ENCODE data around the gene INPP5K.
A peak's percentile ranks its signal among the peaks of the same experiment; 100 is the strongest.
"Not testable (repeated sequence)": the region's sequence is repeated elsewhere in the genome, so short reads cannot be mapped to it uniquely, and the experiment has no call there.

INPP5K gene

GRCh38 chr17:1518410-1518809 lies 2.0 kb upstream of the INPP5K start:
- Histone ChIP-seq H3K4me3 (ENCODE audit: low read length) (no peak overlapping the region), H3K36me3 (ENCODE audit: insufficient read depth, low read length) (peaks cover 27% of the 10 kb centered on the region; the same call in 1 of the 2 replicates), H3K27ac (ENCODE audit: low read depth, low read length) (no peak overlapping the region), H3K4me1 (ENCODE audit: insufficient read depth, low read length) (peaks cover 7% of the 10 kb centered on the region; the same call in 1 of the 2 replicates), H3K27me3 (ENCODE audit: insufficient read depth, low read length) (no peaks in the 10 kb centered on the region), H3K9ac (ENCODE audit: low read depth, low read length) (no peak overlapping the region), H3K9me3 (ENCODE audit: insufficient read depth, low read depth, low read length) (no peaks in the 10 kb centered on the region)
- WGBS = 95% methylated on average over 2 of the region's 2 CpGs

- Histone ChIP-seq H3K27ac (ENCODE audit: low read depth, low read length) (peak overlapping the region; percentile 83), H3K27me3 (ENCODE audit: insufficient read depth, low read length) (no peaks in the 10 kb centered on the region)
- 3% methylated on average over 31 of the region's 31 CpGs for WGBS
Observed at GRCh38 chr17:1515640-1516387, 598 bp downstream of the INPP5K start.

GRCh38 chr17:1512351-1512750 lies 4.1 kb downstream of the INPP5K start:
- Histone ChIP-seq H3K27ac (ENCODE audit: low read depth, low read length) (no peak overlapping the region), H3K27me3 (ENCODE audit: insufficient read depth, low read length) (no peaks in the 10 kb centered on the region), H3K9me3 (ENCODE audit: insufficient read depth, low read depth, low read length) (no peaks in the 10 kb centered on the region), H3K4me3 (ENCODE audit: low read length) (no peak overlapping the region), H3K36me3 (ENCODE audit: insufficient read depth, low read length) (peaks cover 9% of the 10 kb centered on the region; the same call in 1 of the 2 replicates), H3K9ac (ENCODE audit: low read depth, low read length) (no peak overlapping the region), H3K4me1 (ENCODE audit: insufficient read depth, low read length) (peaks cover 7% of the 10 kb centered on the region; the same call in 1 of the 2 replicates)
- 88% methylated on average over 2 of the region's 2 CpGs for WGBS

More at GRCh38 chr17:1515640-1516387, 598 bp downstream of the INPP5K start:
- H3K9me3 ChIP-seq (ENCODE audit: insufficient read depth, low read depth, low read length) = no peaks in the 10 kb centered on the region
- H3K4me1 ChIP-seq (ENCODE audit: insufficient read depth, low read length) = peaks cover 7% of the 10 kb centered on the region; the same call in 1 of the 2 replicates
- peaks cover 17% of the 10 kb centered on the region; the same call in 1 of the 2 replicates for H3K36me3 ChIP-seq (ENCODE audit: insufficient read depth, low read length)
- peak overlapping the region; percentile 96 for H3K4me3 ChIP-seq (ENCODE audit: low read length)
- peak overlapping the region; percentile 62 for H3K9ac ChIP-seq (ENCODE audit: low read depth, low read length)

- no peak overlapping the region for H3K4me3 ChIP-seq (ENCODE audit: low read length)
- peaks cover 7% of the 10 kb centered on the region; the same call in 1 of the 2 replicates for H3K4me1 ChIP-seq (ENCODE audit: insufficient read depth, low read length)
- H3K36me3 ChIP-seq (ENCODE audit: insufficient read depth, low read length) = peaks cover 9% of the 10 kb centered on the region; the same call in 1 of the 2 replicates
- H3K27ac ChIP-seq (ENCODE audit: low read depth, low read length) = no peak overlapping the region
- 86% methylated on average over 7 of the region's 7 CpGs for WGBS
- no peaks in the 10 kb centered on the region for H3K9me3 ChIP-seq (ENCODE audit: insufficient read depth, low read depth, low read length)
- no peaks in the 10 kb centered on the region for H3K27me3 ChIP-seq (ENCODE audit: insufficient read depth, low read length)
- no peak overlapping the region for H3K9ac ChIP-seq (ENCODE audit: low read depth, low read length)
Observed at GRCh38 chr17:1511756-1512321, 4.6 kb downstream of the INPP5K start.

- Histone ChIP-seq H3K4me3 (ENCODE audit: low read length) (no peak overlapping the region), H3K4me1 (ENCODE audit: insufficient read depth, low read length) (peaks cover 7% of the 10 kb centered on the region; the same call in 1 of the 2 replicates), H3K27me3 (ENCODE audit: insufficient read depth, low read length) (no peaks in the 10 kb centered on the region), H3K9ac (ENCODE audit: low read depth, low read length) (no peak overlapping the region), H3K9me3 (ENCODE audit: insufficient read depth, low read depth, low read length) (no peaks in the 10 kb centered on the region), H3K36me3 (ENCODE audit: insufficient read depth, low read length) (peaks cover 9% of the 10 kb centered on the region; the same call in 1 of the 2 replicates), H3K27ac (ENCODE audit: low read depth, low read length) (no peak overlapping the region)
- 90% methylated on average over 11 of the region's 11 CpGs for WGBS
Observed at GRCh38 chr17:1511290-1511689, 5.1 kb downstream of the INPP5K start.

- Histone ChIP-seq H3K36me3 (ENCODE audit: insufficient read depth, low read length) (peaks cover 9% of the 10 kb centered on the region; the same call in 1 of the 2 replicates), H3K4me3 (ENCODE audit: low read length) (no peak overlapping the region), H3K4me1 (ENCODE audit: insufficient read depth, low read length) (no peaks in the 10 kb centered on the region; the same call in 1 of the 2 replicates), H3K9me3 (ENCODE audit: insufficient read depth, low read depth, low read length) (no peaks in the 10 kb centered on the region), H3K9ac (ENCODE audit: low read depth, low read length) (no peak overlapping the region), H3K27me3 (ENCODE audit: insufficient read depth, low read length) (no peaks in the 10 kb centered on the region), H3K27ac (ENCODE audit: low read depth, low read length) (no peak overlapping the region)
- WGBS = 88% methylated on average over 6 of the region's 7 CpGs
Observed at GRCh38 chr17:1509290-1509881, 7.0 kb downstream of the INPP5K start.

- not testable (repeated sequence) for H3K27ac ChIP-seq (ENCODE audit: low read depth, low read length); H3K4me1 ChIP-seq (ENCODE audit: insufficient read depth, low read length); H3K36me3 ChIP-seq (ENCODE audit: insufficient read depth, low read length); H3K4me3 ChIP-seq (ENCODE audit: low read length); H3K9me3 ChIP-seq (ENCODE audit: insufficient read depth, low read depth, low read length); H3K27me3 ChIP-seq (ENCODE audit: insufficient read depth, low read length); H3K9ac ChIP-seq (ENCODE audit: low read depth, low read length)
- WGBS = 94% methylated on average over 25 of the region's 25 CpGs
Observed at GRCh38 chr17:1508709-1509108, 7.7 kb downstream of the INPP5K start.

- WGBS = 92% methylated on average over 13 of the region's 13 CpGs
- Histone ChIP-seq H3K4me3 (ENCODE audit: low read length) (no peak overlapping the region), H3K27me3 (ENCODE audit: insufficient read depth, low read length) (no peaks in the 10 kb centered on the region), H3K27ac (ENCODE audit: low read depth, low read length) (no peak overlapping the region), H3K9ac (ENCODE audit: low read depth, low read length) (no peak overlapping the region), H3K4me1 (ENCODE audit: insufficient read depth, low read length) (no peaks in the 10 kb centered on the region; the same call in 1 of the 2 replicates), H3K9me3 (ENCODE audit: insufficient read depth, low read depth, low read length) (no peaks in the 10 kb centered on the region), H3K36me3 (ENCODE audit: insufficient read depth, low read length) (peaks cover 6% of the 10 kb centered on the region; the same call in 1 of the 2 replicates)
Observed at GRCh38 chr17:1506649-1507267, 9.7 kb downstream of the INPP5K start.

- no peak overlapping the region for H3K27ac ChIP-seq (ENCODE audit: low read depth, low read length)
- WGBS = 91% methylated on average over 5 of the region's 5 CpGs
- no peaks in the 10 kb centered on the region for H3K9me3 ChIP-seq (ENCODE audit: insufficient read depth, low read depth, low read length)
- no peaks in the 10 kb centered on the region for H3K4me1 ChIP-seq (ENCODE audit: insufficient read depth, low read length)
- no peaks in the 10 kb centered on the region for H3K27me3 ChIP-seq (ENCODE audit: insufficient read depth, low read length)
- no peak overlapping the region for H3K4me3 ChIP-seq (ENCODE audit: low read length)
- peaks cover 6% of the 10 kb centered on the region; the same call in 1 of the 2 replicates for H3K36me3 ChIP-seq (ENCODE audit: insufficient read depth, low read length)
- peak overlapping the region; percentile 38; the same call in 1 of the 2 replicates for H3K9ac ChIP-seq (ENCODE audit: low read depth, low read length)
Observed at GRCh38 chr17:1505586-1505985, 10.8 kb downstream of the INPP5K start.

- peaks cover 6% of the 10 kb centered on the region; the same call in 1 of the 2 replicates for H3K36me3 ChIP-seq (ENCODE audit: insufficient read depth, low read length)
- H3K9ac ChIP-seq (ENCODE audit: low read depth, low read length) = no peak overlapping the region
- H3K27me3 ChIP-seq (ENCODE audit: insufficient read depth, low read length) = no peaks in the 10 kb centered on the region
- H3K4me3 ChIP-seq (ENCODE audit: low read length) = no peak overlapping the region
- WGBS = 92% methylated on average over 3 of the region's 3 CpGs
- no peak overlapping the region for H3K27ac ChIP-seq (ENCODE audit: low read depth, low read length)
- H3K9me3 ChIP-seq (ENCODE audit: insufficient read depth, low read depth, low read length) = no peaks in the 10 kb centered on the region
- H3K4me1 ChIP-seq (ENCODE audit: insufficient read depth, low read length) = no peaks in the 10 kb centered on the region
Observed at GRCh38 chr17:1504866-1505265, 11.5 kb downstream of the INPP5K start.

- 88% methylated on average over 10 of the region's 10 CpGs for WGBS
- Histone ChIP-seq H3K36me3 (ENCODE audit: insufficient read depth, low read length) (no peaks in the 10 kb centered on the region; the same call in 1 of the 2 replicates), H3K4me3 (ENCODE audit: low read length) (no peak overlapping the region)
Observed at GRCh38 chr17:1503699-1504098, 12.7 kb downstream of the INPP5K start.

More at GRCh38 chr17:1503699-1504098, 12.7 kb downstream of the INPP5K start:
- no peaks in the 10 kb centered on the region for H3K9me3 ChIP-seq (ENCODE audit: insufficient read depth, low read depth, low read length)
- no peak overlapping the region for H3K27ac ChIP-seq (ENCODE audit: low read depth, low read length)
- H3K9ac ChIP-seq (ENCODE audit: low read depth, low read length) = no peak overlapping the region
- no peaks in the 10 kb centered on the region for H3K4me1 ChIP-seq (ENCODE audit: insufficient read depth, low read length)
- H3K27me3 ChIP-seq (ENCODE audit: insufficient read depth, low read length) = no peaks in the 10 kb centered on the region

All from HUES64 (cell line).